HepG2 (cell line): ENCODE data around the gene ANTXR1. TPM values are rescaled to one million over a fixed set of nuclear protein-coding genes. Genes with fewer than 3 reads are reported as not detected.

Experiments
- ATAC-seq: fragments of 200-7000 bp; cut with Tn5 transposase; 3 replicates; pipeline ENCODE4 v1.9.1; 2020; ENCODE audit warnings: mild to moderate bottlenecking, moderate library complexity
- BruUV-seq: library from RNA; stranded (reverse); fragments of 400-500 nt; replicated peaks from 2 replicates; lab custom pipeline; 2021; lab: Mats Ljungman, UMichigan
- CTCF ChIA-PET: fragments of 300-600 bp; formaldehyde crosslinking; extraction: SDS; loops from one replicate; lab custom pipeline; 2021; ENCODE audit warnings: low total read pairs, inconsistent platforms, low intra/inter-chr PET ratio; lab: Yijun Ruan, JAX
- POLR2A ChIA-PET: fragments of 350-600 bp; sonication (Branson Sonifier 250); formaldehyde crosslinking; loops from one replicate; lab custom pipeline; 2020; ENCODE audit warnings: antibody characterized with exemption, inconsistent platforms; lab: Yijun Ruan, JAX
- DNase-seq: peaks from one replicate; pipeline ENCODE4 v3.0.0-alpha.2; 2015; ENCODE audit warnings: low spot score
- FAIRE-seq: peaks from 3 replicates; lab custom pipeline; 2011; peaks lifted over from hg19 to GRCh38; lab: Jason Lieb, UNC
- H2AFZ ChIP-seq: one replicate; pipeline ENCODE4 v1.6.1; 2011; ENCODE audit warnings: low read length, inconsistent platforms
- H3K27ac ChIP-seq: fragments of 300-600 bp; 3 replicates; pipeline ENCODE4 v1.8.0; 2011; ENCODE audit warnings: mixed run types, mild to moderate bottlenecking, mixed read lengths, low read length, inconsistent platforms; ENCODE audit not compliant: insufficient read depth; ENCODE audit errors: extremely low read length
- H3K27me3 ChIP-seq, 2 experiments: fragments of 200-600 bp in 1 of 2; 2 replicates in 1 of 2; 3 replicates in 1 of 2; pipeline versions ENCODE4 v1.6.0 to v1.8.0; 2011; ENCODE audit warnings: low read length in 2 of 2, mild to moderate bottlenecking in 2 of 2, moderate library complexity in 2 of 2, inconsistent platforms in 1 of 2; ENCODE audit not compliant: insufficient read depth in 2 of 2, control insufficient read depth in 1 of 2
- H3K36me3 ChIP-seq, 2 experiments: fragments of 200-600 bp in 1 of 2; replicated peaks in 1 of 2; 2 replicates in 1 of 2; 3 replicates in 1 of 2; pipeline versions ENCODE4 v1.5.1 to v1.8.0; 2011; ENCODE audit warnings: low read length in 2 of 2, inconsistent platforms in 1 of 2; ENCODE audit not compliant: insufficient read depth in 2 of 2, control insufficient read depth in 1 of 2
- H3K4me1 ChIP-seq: 2 replicates; pipeline ENCODE4 v1.5.1; 2012; ENCODE audit warnings: low read length, inconsistent platforms; ENCODE audit not compliant: insufficient read depth
- H3K4me2 ChIP-seq: 2 replicates; pipeline ENCODE4 v1.6.0; 2011; ENCODE audit warnings: low read depth, low read length, inconsistent platforms
- H3K4me3 ChIP-seq, 3 experiments: fragments of 200-600 bp in 1 of 3; sonication (generic), shearing (Covaris generic) in 1 of 3; replicated peaks in 1 of 3; 2 replicates each; pipeline ENCODE4 v1.5.1; 2011 to 2016; ENCODE audit warnings: low read length in 3 of 3, inconsistent platforms in 2 of 3, low read depth in 2 of 3, mild to moderate bottlenecking in 2 of 3, control low read depth in 1 of 3, mixed read lengths in 1 of 3; ENCODE audit not compliant: insufficient read depth in 1 of 3
- H3K79me2 ChIP-seq: one replicate; pipeline ENCODE4 v1.6.1; 2011; ENCODE audit warnings: low read length, inconsistent platforms; ENCODE audit not compliant: insufficient read depth
- H3K9ac ChIP-seq: 2 replicates; pipeline ENCODE4 v1.6.0; 2011; ENCODE audit warnings: mild to moderate bottlenecking, low read depth, low read length, inconsistent platforms; ENCODE audit not compliant: insufficient read depth
- H3K9me3 ChIP-seq: 2 replicates; pipeline ENCODE4 v1.5.1; 2012; ENCODE audit warnings: mild to moderate bottlenecking, low read length
- H4K20me1 ChIP-seq: 2 replicates; pipeline ENCODE4 v1.6.0; 2011; ENCODE audit warnings: inconsistent platforms, mild to moderate bottlenecking, low read length, moderate library complexity; ENCODE audit not compliant: insufficient read depth
- DPF2 ChIP-seq: sonication (generic); formaldehyde crosslinking; IDR thresholded peaks from 2 replicates; pipeline ENCODE4 v1.4.0; 2020; ENCODE audit warnings: mild to moderate bottlenecking, low read depth, missing genetic modification reagents, borderline replicate concordance
- GATA4 ChIP-seq: sonication (generic); IDR thresholded peaks from 2 replicates; pipeline ENCODE4 v1.6.1; 2016; ENCODE audit warnings: antibody characterized with exemption, low read depth, borderline replicate concordance
- HHEX ChIP-seq: IDR thresholded peaks from 2 replicates; pipeline ENCODE4 v1.6.1; 2016; ENCODE audit warnings: control low read depth
- HNF4A ChIP-seq: sonication (generic); formaldehyde crosslinking; IDR thresholded peaks from 2 replicates; pipeline ENCODE4 v1.4.0; 2020; ENCODE audit warnings: missing genetic modification reagents
- PAX8 ChIP-seq: sonication (generic); formaldehyde crosslinking; IDR thresholded peaks from 2 replicates; pipeline ENCODE4 v1.8.0; 2022; ENCODE audit warnings: mild to moderate bottlenecking, missing genetic modification reagents, borderline replicate concordance
- REXO4 ChIP-seq: sonication (generic); formaldehyde crosslinking; IDR thresholded peaks from 2 replicates; pipeline ENCODE4 v1.8.0; 2022; ENCODE audit warnings: missing genetic modification reagents, mild to moderate bottlenecking, borderline replicate concordance
- RFXANK ChIP-seq: IDR thresholded peaks from 2 replicates; pipeline ENCODE4 v1.6.1; 2016
- SRSF9 ChIP-seq: fragments of 200-400 bp; formaldehyde crosslinking; IDR thresholded peaks from 2 replicates; pipeline ENCODE4 v1.6.1; 2018; ENCODE audit warnings: borderline replicate concordance, mild to moderate bottlenecking, low read depth, low read length; ENCODE audit not compliant: insufficient read depth, poor library complexity, severe bottlenecking
- WGBS: methylation state at CpG from one replicate; pipeline ENCODE4 v1.1.6; 2017; ENCODE audit warnings: low lambda C conversion rate; 5-methylcytosine and 5-hydroxymethylcytosine counted together
- in situ Hi-C: cut with HindIII; loops from 2 replicates; pipeline ENCODE4 v1.10.0; 2017; ENCODE audit warnings: low pct_unique_long_range_greater_than_20kb; ENCODE audit not compliant: extremely low pct_ligation_motif_present
- intact Hi-C: fragments of 100-400 bp; cut with micrococcal nuclease; formaldehyde crosslinking; loops from one replicate; pipeline ENCODE4 v1.10.0; 2022; ENCODE audit not compliant: unreplicated experiment
- polyA plus RNA-seq, 8 experiments: library from polyadenylated mRNA; depleted of rRNA in 3 of 8; stranded (reverse) in 7 of 8; unstranded in 1 of 8; fragments of >200 nt; fragmentation: Illumina TruSeq in 4 of 8; extraction: Trizol in 4 of 8; gene quantifications; 2 replicates each; pipeline versions ENCODE4 v1.2.1 to v1.2.3, GENCODE V29; 2011 to 2016; ENCODE audit warnings: low read depth in 4 of 8, missing spikeins in 1 of 8, mixed read lengths in 1 of 8; ENCODE audit not compliant: insufficient read depth in 1 of 8
- total RNA-seq, 5 experiments: library from RNA; depleted of rRNA; stranded (reverse); fragments of >200 nt; fragmentation: Illumina TruSeq; extraction: Trizol; gene quantifications; 2 replicates each; pipeline ENCODE4 v1.2.3, GENCODE V29; 2016; ENCODE audit warnings: low read depth in 1 of 5
- TF ChIP-seq, protein P1 (sequence below): sonication (generic); formaldehyde crosslinking; IDR thresholded peaks from 2 replicates; pipeline ENCODE4 v1.5.0; 2020; ENCODE audit warnings: mild to moderate bottlenecking, missing genetic modification reagents

The ANTXR1 gene
- total and polyA plus RNA-seq, 2 of the 13 experiments (the other 11 are each of a cell fraction or from before 2014, with no cell fraction given): 4.5 to 12.7 TPM

DNA sequence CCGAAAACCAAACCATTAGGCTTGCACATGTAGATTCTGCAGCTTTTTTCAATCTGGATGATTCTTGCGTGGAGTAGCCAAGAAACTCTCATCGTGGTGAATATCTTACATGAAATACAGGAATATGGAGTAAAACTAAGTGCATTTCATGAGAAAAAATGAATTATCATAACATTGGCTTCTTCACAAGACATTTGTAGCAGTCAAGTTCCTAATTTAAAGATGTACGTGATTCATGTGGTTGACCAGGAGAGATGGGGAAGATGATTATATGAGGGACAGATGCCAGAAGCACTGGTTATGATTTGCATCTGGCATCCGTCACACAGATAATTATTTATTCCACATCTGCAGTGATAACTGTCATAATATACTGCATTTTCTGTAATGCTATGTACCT, 90.4 kb downstream of the ANTXR1 start:
- POLR2A ChIA-PET: no interaction called here
- DNase-seq (no peak), FAIRE-seq (no peak), ATAC-seq (no peak)
- Histone ChIP-seq H3K9ac (no peak overlapping the region), H3K36me3 (peaks cover 0 to 6% of the 10 kb centered on the region in 2 experiments; a peak in 1 of 5 replicates), H2AFZ (no peak overlapping the region), H3K27me3 (no peaks in the 10 kb centered on the region), H3K4me1 (no peaks in the 10 kb centered on the region), H3K27ac (no peak overlapping the region), H3K79me2 (no peaks in the 10 kb centered on the region), H3K9me3 (no peaks in the 10 kb centered on the region), H4K20me1 (no peaks in the 10 kb centered on the region), H3K4me3 (no peak overlapping the region), H3K4me2 (no peak overlapping the region)
- 83% methylated on average over 5 of the region's 5 CpGs for WGBS
- no peak for TF ChIP-seq REXO4 (CRISPR knock-in tag)
- TF ChIP-seq HNF4A: no peak
- TF ChIP-seq DPF2 (CRISPR knock-in tag): no peak
- TF ChIP-seq RFXANK (CRISPR knock-in tag): no peak
- no peak for TF ChIP-seq SRSF9
- in situ Hi-C loops: no loop called here
- no TSS peak for BruUV-seq
- CTCF ChIA-PET: no interaction called here
- intact Hi-C loops: no loop called here

DNA sequence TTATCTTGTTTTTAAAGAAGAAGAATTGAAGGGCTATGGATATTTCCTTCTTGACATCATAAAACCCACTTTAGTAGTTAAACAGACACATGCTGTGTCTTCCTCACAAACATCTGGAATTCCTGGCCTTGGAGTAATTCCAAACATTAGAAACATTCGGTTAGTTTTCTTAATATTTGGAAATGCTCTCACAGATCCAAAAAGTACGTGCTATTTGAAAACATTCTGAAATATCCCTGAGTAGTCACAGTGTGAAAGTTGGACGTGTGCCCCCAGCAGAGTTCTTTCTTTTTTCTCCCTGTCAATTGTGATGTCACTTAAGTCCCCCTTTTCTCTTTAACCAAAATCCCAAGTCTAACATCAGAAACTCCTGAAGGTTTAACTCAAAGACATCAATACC, 91.3 kb downstream of the ANTXR1 start:
- DNase-seq (no peak), ATAC-seq (no peak), FAIRE-seq (no peak)
- POLR2A ChIA-PET: no interaction called here
- Histone ChIP-seq H4K20me1 (no peaks in the 10 kb centered on the region), H3K27me3 (no peaks in the 10 kb centered on the region), H3K79me2 (no peaks in the 10 kb centered on the region), H3K4me3 (no peak overlapping the region), H3K9ac (no peak overlapping the region), H3K9me3 (no peaks in the 10 kb centered on the region), H3K27ac (no peak overlapping the region), H3K4me1 (no peaks in the 10 kb centered on the region), H3K4me2 (no peak overlapping the region), H2AFZ (no peak overlapping the region), H3K36me3 (peaks cover 0 to 6% of the 10 kb centered on the region in 2 experiments; a peak in 1 of 5 replicates)
- CTCF ChIA-PET: no interaction called here
- no peak for TF ChIP-seq GATA4
- TF ChIP-seq HHEX (CRISPR knock-in tag): no peak
- TF ChIP-seq, protein P1, sequence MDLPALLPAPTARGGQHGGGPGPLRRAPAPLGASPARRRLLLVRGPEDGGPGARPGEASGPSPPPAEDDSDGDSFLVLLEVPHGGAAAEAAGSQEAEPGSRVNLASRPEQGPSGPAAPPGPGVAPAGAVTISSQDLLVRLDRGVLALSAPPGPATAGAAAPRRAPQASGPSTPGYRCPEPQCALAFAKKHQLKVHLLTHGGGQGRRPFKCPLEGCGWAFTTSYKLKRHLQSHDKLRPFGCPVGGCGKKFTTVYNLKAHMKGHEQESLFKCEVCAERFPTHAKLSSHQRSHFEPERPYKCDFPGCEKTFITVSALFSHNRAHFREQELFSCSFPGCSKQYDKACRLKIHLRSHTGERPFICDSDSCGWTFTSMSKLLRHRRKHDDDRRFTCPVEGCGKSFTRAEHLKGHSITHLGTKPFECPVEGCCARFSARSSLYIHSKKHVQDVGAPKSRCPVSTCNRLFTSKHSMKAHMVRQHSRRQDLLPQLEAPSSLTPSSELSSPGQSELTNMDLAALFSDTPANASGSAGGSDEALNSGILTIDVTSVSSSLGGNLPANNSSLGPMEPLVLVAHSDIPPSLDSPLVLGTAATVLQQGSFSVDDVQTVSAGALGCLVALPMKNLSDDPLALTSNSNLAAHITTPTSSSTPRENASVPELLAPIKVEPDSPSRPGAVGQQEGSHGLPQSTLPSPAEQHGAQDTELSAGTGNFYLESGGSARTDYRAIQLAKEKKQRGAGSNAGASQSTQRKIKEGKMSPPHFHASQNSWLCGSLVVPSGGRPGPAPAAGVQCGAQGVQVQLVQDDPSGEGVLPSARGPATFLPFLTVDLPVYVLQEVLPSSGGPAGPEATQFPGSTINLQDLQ (CRISPR knock-in tag): no peak
- TF ChIP-seq PAX8 (CRISPR knock-in tag): no peak
- WGBS: 62% methylated on average over 3 of the region's 3 CpGs
- in situ Hi-C loops: no loop called here
- BruUV-seq: no TSS peak
- intact Hi-C loops: no loop called here
